ENCODE data around the gene IGF2BP2.
"Not testable (repeated sequence)": the region's sequence is repeated elsewhere in the genome, so short reads cannot be mapped to it uniquely, and the experiment has no call there.

The IGF2BP2 gene

DNA sequence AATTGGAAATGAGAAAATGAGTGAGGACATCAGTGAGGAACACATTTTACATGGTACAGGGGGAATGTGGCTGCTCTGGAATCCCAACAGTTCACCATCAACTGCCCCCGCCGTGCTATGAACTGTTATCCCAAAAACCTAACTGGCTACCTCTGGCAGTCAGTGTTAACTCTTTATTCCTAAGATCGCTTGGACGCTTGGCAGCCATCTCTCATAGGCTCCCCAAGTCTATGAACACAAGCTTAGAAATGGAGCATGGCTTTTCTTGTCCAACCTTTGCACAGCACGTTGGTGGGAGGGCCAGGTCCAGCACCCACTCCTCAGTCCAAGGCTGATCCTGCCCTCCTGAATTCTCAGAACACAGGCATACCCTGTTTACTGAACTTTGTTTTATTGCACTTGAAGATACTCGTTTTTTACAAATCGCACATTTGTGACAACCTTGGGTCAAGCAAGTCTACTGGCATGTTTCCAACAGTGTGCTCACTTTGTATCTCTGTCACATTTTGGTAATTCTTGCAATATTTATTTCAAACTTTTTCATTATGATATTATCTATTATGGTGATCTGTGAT is 185.1 kb downstream of the IGF2BP2 start:
- DNase-seq (ENCODE audit: low read depth) = no peak
- TF ChIP-seq, protein P1, sequence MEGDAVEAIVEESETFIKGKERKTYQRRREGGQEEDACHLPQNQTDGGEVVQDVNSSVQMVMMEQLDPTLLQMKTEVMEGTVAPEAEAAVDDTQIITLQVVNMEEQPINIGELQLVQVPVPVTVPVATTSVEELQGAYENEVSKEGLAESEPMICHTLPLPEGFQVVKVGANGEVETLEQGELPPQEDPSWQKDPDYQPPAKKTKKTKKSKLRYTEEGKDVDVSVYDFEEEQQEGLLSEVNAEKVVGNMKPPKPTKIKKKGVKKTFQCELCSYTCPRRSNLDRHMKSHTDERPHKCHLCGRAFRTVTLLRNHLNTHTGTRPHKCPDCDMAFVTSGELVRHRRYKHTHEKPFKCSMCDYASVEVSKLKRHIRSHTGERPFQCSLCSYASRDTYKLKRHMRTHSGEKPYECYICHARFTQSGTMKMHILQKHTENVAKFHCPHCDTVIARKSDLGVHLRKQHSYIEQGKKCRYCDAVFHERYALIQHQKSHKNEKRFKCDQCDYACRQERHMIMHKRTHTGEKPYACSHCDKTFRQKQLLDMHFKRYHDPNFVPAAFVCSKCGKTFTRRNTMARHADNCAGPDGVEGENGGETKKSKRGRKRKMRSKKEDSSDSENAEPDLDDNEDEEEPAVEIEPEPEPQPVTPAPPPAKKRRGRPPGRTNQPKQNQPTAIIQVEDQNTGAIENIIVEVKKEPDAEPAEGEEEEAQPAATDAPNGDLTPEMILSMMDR (IDR thresholded peaks at IDR 0.05; ENCODE audit: control insufficient read depth, insufficient read depth, low read depth, low read length, missing control alignments) = no peak
- no peak overlapping the region for H3K4me3 ChIP-seq (ENCODE audit: control insufficient read depth, low read depth, low read length)

DNA sequence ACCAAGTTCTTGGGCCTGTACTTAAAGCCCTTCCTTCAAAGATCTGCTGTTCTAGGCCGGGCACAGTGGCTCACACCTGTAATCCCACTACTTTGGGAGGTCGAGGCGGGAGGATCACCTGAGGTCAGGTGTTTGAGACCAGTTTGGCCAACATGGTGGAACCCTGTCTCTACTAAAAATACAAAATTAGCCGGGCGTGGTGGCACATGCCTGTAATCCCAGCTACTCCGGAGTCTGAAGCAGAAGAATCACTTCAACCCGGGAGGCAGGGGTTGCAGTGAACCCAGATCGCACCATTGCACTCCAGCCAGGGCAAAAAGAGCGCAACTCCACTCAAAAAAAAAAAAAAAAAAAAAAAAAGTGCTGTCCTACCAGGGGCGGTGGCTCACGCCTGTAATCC is 186.2 kb downstream of the IGF2BP2 start:
- not testable (repeated sequence) for H3K4me3 ChIP-seq (ENCODE audit: control insufficient read depth, low read depth, low read length); DNase-seq (ENCODE audit: low read depth)

DNA sequence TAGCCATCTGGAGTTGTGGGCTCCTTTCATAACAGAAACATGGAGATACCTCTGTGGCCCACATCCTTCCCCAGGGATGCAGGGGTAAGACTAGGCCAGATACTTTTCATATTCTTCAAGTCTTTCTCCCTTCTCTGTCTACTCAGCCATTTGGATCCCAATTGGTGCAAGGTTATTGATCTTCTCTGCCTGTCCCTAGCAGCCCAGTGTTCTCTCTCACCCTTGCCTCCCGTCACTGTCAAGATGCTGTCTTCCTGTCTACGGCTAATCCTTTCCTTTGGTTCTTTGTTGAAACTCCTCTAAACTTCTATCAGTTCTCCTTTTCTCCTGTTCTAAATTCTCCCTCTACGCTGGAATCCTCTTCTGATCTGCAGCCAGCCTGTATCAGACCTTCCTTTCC is 187.5 kb downstream of the IGF2BP2 start:
- TF ChIP-seq, protein P1 (IDR thresholded peaks at IDR 0.05; ENCODE audit: control insufficient read depth, insufficient read depth, low read depth, low read length, missing control alignments) = no peak
- no peak for DNase-seq (ENCODE audit: low read depth)

DNA sequence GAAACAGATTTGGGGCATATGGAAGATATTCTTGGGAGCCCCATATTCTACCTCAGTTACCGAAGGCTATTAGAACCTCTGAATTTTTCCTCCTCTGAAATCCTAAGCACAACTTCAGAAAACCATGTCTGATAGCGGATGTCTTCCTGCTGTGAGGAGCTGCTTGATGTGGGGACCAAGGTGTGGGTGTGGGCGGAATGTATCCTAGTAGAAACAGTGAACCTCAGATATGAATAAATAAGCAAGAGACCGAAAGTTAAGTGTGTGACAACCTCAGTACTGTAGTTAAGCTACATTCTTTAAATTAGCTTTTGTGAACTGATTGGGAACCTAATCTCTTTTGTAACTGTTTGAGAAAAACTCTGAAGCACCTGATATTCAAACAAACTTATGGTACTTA is 191.8 kb downstream of the IGF2BP2 start:
- DNase-seq (ENCODE audit: low read depth) = no peak
- no peak overlapping the region for H3K4me3 ChIP-seq (ENCODE audit: control insufficient read depth, low read depth, low read length)
- TF ChIP-seq, protein P1 (IDR thresholded peaks at IDR 0.05; ENCODE audit: control insufficient read depth, insufficient read depth, low read depth, low read length, missing control alignments) = no peak

More for the DNA sequence above, 187.5 kb downstream of the IGF2BP2 start:
- no peak overlapping the region for H3K4me3 ChIP-seq (ENCODE audit: control insufficient read depth, low read depth, low read length)

DNA sequence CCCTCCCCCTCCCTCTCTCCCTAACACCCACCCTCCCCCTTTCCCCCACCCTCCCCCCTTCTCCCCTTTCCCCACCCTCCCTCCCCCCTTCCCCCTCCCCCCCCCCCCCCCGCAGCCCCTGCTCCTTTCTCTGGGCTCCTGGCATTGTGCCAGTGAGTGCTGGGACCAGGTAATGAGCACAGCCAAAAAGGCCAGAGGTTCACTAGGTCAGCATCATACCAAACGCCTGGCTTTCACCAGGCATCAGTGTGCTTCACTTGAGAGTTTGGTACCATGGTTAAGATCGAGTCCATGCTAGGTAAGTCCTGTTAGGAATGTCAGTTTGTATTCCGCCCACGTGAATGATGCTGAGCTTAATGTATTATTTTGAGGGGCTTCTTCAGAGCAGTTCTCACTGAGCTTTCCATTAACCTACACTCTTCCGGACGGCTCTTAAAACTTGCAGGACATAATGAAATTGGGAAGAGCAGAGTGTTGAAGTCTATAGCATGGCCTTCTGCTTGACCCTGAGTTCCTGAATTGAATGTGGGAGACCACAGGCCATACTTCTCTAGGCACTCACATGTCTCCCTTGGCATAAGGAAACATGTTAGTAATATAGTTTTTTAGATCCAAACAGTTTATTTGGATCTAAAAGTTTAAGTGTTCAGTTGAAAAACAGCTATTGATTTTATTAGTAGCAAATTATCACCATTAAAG is 193.2 kb downstream of the IGF2BP2 start:
- no peak overlapping the region for H3K4me3 ChIP-seq (ENCODE audit: control insufficient read depth, low read depth, low read length)
- TF ChIP-seq, protein P1 (IDR thresholded peaks at IDR 0.05; ENCODE audit: control insufficient read depth, insufficient read depth, low read depth, low read length, missing control alignments) = no peak
- no peak for DNase-seq (ENCODE audit: low read depth)

DNA sequence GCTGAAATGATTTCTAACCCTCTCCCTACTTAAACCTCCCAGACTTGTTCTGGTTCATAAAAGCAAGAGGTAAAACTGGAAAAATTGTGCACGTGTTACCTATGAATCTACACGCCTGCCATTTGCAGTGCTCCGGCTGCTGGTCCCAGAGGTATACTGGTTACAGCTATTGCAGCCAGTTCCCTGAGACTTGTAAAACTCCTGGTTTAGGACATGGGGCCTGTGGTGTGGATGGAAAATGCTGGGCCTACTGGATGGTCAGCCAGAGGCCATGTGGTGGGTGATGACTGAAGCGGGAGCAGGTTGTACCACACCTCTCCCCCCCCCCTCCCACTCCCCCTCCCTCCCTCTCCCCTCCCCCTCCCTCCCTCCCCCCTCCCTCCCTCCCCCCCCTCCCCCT is 193.7 kb downstream of the IGF2BP2 start:
- H3K4me3 ChIP-seq (ENCODE audit: control insufficient read depth, low read depth, low read length) = no peak overlapping the region
- TF ChIP-seq, protein P1 (IDR thresholded peaks at IDR 0.05; ENCODE audit: control insufficient read depth, insufficient read depth, low read depth, low read length, missing control alignments) = no peak
- DNase-seq (ENCODE audit: low read depth) = no peak

DNA sequence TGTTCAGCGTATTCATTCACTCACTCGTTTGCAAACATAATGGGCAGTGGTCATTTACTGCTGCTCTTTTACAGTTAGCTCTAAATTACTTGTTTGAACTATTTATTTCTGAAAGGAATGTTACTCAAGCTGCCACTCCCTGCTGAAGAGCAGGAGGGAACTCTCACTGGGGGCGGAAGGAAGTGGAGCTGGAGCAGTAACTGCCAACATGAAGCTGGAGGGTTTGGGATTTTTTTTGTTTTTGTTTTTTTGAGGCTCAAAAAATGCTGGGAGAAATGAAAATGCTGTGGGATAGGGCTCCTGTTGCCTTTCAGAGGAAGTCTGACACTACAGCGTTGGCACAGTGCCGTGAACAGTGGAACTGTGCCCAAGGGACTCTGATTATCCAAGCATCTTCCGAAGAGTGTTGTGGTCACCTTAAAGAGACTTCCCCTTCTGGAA is 194.6 kb downstream of the IGF2BP2 start:
- no peak overlapping the region for H3K4me3 ChIP-seq (ENCODE audit: control insufficient read depth, low read depth, low read length)
- DNase-seq (ENCODE audit: low read depth) = no peak
- TF ChIP-seq, protein P1 (IDR thresholded peaks at IDR 0.05; ENCODE audit: control insufficient read depth, insufficient read depth, low read depth, low read length, missing control alignments) = no peak

Measured in AG09309 (cell line).